Keratinocyte (primary cell): Measurements from ENCODE around the gene ANGPTL2. TPM values are rescaled to one million over a fixed set of nuclear protein-coding genes. Genes with fewer than 3 reads are reported as not detected.
"Not testable (repeated sequence)": the region's sequence is repeated elsewhere in the genome, so short reads cannot be mapped to it uniquely, and the experiment has no call there.

Experiments
- DNase-seq: peaks from one replicate; pipeline ENCODE4 v3.0.0-alpha.2; 2011; ENCODE audit warnings: low read depth, missing footprints, low spot score
- FAIRE-seq: peaks from 2 replicates; lab custom pipeline; 2011; peaks lifted over from hg19 to GRCh38; lab: Jason Lieb, UNC
- H2AFZ ChIP-seq: 2 replicates; pipeline ENCODE4 v1.6.0; 2012; ENCODE audit warnings: low read length, control low read depth, inconsistent platforms; ENCODE audit not compliant: control insufficient read depth
- H3K27ac ChIP-seq: 2 replicates; pipeline ENCODE4 v1.5.1; 2011; ENCODE audit warnings: low read length; ENCODE audit not compliant: control insufficient read depth, insufficient read depth
- H3K27me3 ChIP-seq: 3 replicates; pipeline ENCODE4 v1.6.0; 2011; ENCODE audit warnings: low read length; ENCODE audit not compliant: control insufficient read depth, insufficient read depth; ENCODE audit errors: extremely low read depth
- H3K36me3 ChIP-seq, 2 experiments: 2 replicates in 1 of 2; 3 replicates in 1 of 2; pipeline ENCODE4 v1.5.1; 2011; ENCODE audit warnings: low read length in 2 of 2, mild to moderate bottlenecking in 1 of 2; ENCODE audit not compliant: control insufficient read depth in 2 of 2, insufficient read depth in 2 of 2; ENCODE audit errors: extremely low read depth in 1 of 2
- H3K4me1 ChIP-seq: 3 replicates; pipeline ENCODE4 v1.5.1; 2011; ENCODE audit warnings: low read length; ENCODE audit not compliant: control insufficient read depth, insufficient read depth; ENCODE audit errors: extremely low read depth
- H3K4me2 ChIP-seq: 3 replicates; pipeline ENCODE4 v1.6.0; 2011; ENCODE audit warnings: low read depth, low read length; ENCODE audit not compliant: control insufficient read depth, insufficient read depth; ENCODE audit errors: extremely low read depth
- H3K4me3 ChIP-seq, 3 experiments: fragments of 200-600 bp in 1 of 3; sonication (generic) in 1 of 3; 2 replicates in 2 of 3; 3 replicates in 1 of 3; pipeline ENCODE4 v1.5.1; 2011 to 2016; ENCODE audit warnings: low read length in 3 of 3, mild to moderate bottlenecking in 3 of 3, control low read depth in 2 of 3, inconsistent platforms in 1 of 3, low read depth in 1 of 3, mixed read lengths in 1 of 3, mixed run types in 1 of 3, moderate library complexity in 1 of 3; ENCODE audit not compliant: control insufficient read depth in 2 of 3, insufficient read depth in 2 of 3; ENCODE audit errors: extremely low read depth in 1 of 3
- H3K79me2 ChIP-seq: 2 replicates; pipeline ENCODE4 v1.6.0; 2012; ENCODE audit warnings: low read length; ENCODE audit not compliant: control insufficient read depth, insufficient read depth
- H3K9ac ChIP-seq: 3 replicates; pipeline ENCODE4 v1.6.0; 2011; ENCODE audit warnings: low read length; ENCODE audit not compliant: control insufficient read depth, insufficient read depth; ENCODE audit errors: extremely low read depth
- H3K9me1 ChIP-seq: 3 replicates; pipeline ENCODE4 v1.6.0; 2011; ENCODE audit warnings: low read length; ENCODE audit not compliant: control insufficient read depth, insufficient read depth; ENCODE audit errors: extremely low read depth
- H3K9me3 ChIP-seq: 2 replicates; pipeline ENCODE4 v1.5.1; 2012; ENCODE audit warnings: low read depth, low read length; ENCODE audit not compliant: control insufficient read depth
- H4K20me1 ChIP-seq: 3 replicates; pipeline ENCODE4 v1.6.0; 2011; ENCODE audit warnings: low read length; ENCODE audit not compliant: control insufficient read depth, insufficient read depth; ENCODE audit errors: extremely low read depth
- CTCF ChIP-seq, 3 experiments: IDR thresholded peaks in 1 of 3; conservative IDR thresholded peaks in 1 of 3; optimal IDR thresholded peaks in 1 of 3; 2 replicates in 2 of 3; 3 replicates in 1 of 3; pipeline versions ENCODE3 to v1.5.1; 2011; ENCODE audit warnings: low read length in 3 of 3, mild to moderate bottlenecking in 3 of 3, moderate library complexity in 2 of 3, control low read depth in 1 of 3, inconsistent platforms in 1 of 3; ENCODE audit not compliant: insufficient read depth in 2 of 3; ENCODE audit errors: extremely low read depth in 1 of 3
- EZH2 ChIP-seq: IDR thresholded peaks from one replicate; pipeline ENCODE4 v1.6.1; 2012; ENCODE audit warnings: inconsistent platforms, mild to moderate bottlenecking, low read length, moderate library complexity
- dilution Hi-C: fragments of 300-500 bp; cut with MboI; formaldehyde crosslinking; loops from one replicate; pipeline ENCODE4 v1.7.0; 2020; ENCODE audit warnings: low sequenced_read_pairs; ENCODE audit not compliant: extremely low pct_ligation_motif_present
- polyA plus RNA-seq, 5 experiments: library from polyadenylated mRNA; depleted of rRNA in 3 of 5; stranded (reverse) in 3 of 5; stranded (forward) in 1 of 5; unstranded in 1 of 5; fragments of >200 nt; gene quantifications; 1 replicate in 1 of 5; 2 replicates in 3 of 5; 3 replicates in 1 of 5; pipeline versions ENCODE4 v1.2.1 to v1.2.3, GENCODE V29; 2011 to 2012; ENCODE audit warnings: missing spikeins in 2 of 5, low read depth in 1 of 5, low replicate concordance in 1 of 5

ANGPTL2 gene
- polyA plus RNA-seq, 1 donor (not counting 4 experiments of a cell fraction or from before 2014, with no cell fraction given) = 0.18 TPM

GRCh38 chr9:127147251-127147650 is 24.8 kb upstream of the ANGPTL2 start:
- Histone ChIP-seq H3K4me1 (no peaks in the 10 kb centered on the region), H3K36me3 (no peaks in the 10 kb centered on the region), H3K4me2 (no peak overlapping the region), H3K9me1 (no peaks in the 10 kb centered on the region), H3K27ac (no peak overlapping the region), H3K9ac (no peak overlapping the region), H3K9me3 (no peaks in the 10 kb centered on the region), H3K4me3 (no peak overlapping the region), H4K20me1 (no peaks in the 10 kb centered on the region), H3K79me2 (no peaks in the 10 kb centered on the region), H3K27me3 (peaks cover 2% of the 10 kb centered on the region), H2AFZ (no peak overlapping the region)
- DNase-seq = no peak
- no peak for FAIRE-seq
- TF ChIP-seq EZH2 (no peak), CTCF (optimal IDR thresholded peaks at IDR 0.05 in 1 of 3, IDR thresholded peaks at IDR 0.05 in 1 of 3, conservative IDR thresholded peaks at IDR 0.05 in 1 of 3; ENCODE audit: extremely low read depth in 1 of 3, insufficient read depth in 2 of 3, low read length in 3 of 3) (no peak)
- dilution Hi-C loops = no loop called here

GRCh38 chr9:127146841-127147240 is 24.4 kb upstream of the ANGPTL2 start:
- H2AFZ ChIP-seq, H3K9me1 ChIP-seq, FAIRE-seq, DNase-seq, H3K4me3 ChIP-seq, H3K79me2 ChIP-seq, H3K36me3 ChIP-seq, H3K4me1 ChIP-seq, H4K20me1 ChIP-seq, H3K9ac ChIP-seq, H3K9me3 ChIP-seq, dilution Hi-C loops, H3K27me3 ChIP-seq, H3K27ac ChIP-seq, H3K4me2 ChIP-seq: not testable (repeated sequence)
